Neural cell (in vitro differentiated cells): ENCODE results near the gene BAG1.

Experiments
- POLR2AphosphoS5 ChIP-seq: IDR thresholded peaks from 2 replicates; pipeline ENCODE4 v1.6.1; 2012
- TF ChIP-seq, protein P1 (sequence below): fragments of 450-650 bp; IDR thresholded peaks from 2 replicates; pipeline ENCODE4 v1.5.1; 2014; ENCODE audit warnings: antibody characterized with exemption, mild to moderate bottlenecking, moderate library complexity; ENCODE audit not compliant: poor library complexity, severe bottlenecking

DNA sequence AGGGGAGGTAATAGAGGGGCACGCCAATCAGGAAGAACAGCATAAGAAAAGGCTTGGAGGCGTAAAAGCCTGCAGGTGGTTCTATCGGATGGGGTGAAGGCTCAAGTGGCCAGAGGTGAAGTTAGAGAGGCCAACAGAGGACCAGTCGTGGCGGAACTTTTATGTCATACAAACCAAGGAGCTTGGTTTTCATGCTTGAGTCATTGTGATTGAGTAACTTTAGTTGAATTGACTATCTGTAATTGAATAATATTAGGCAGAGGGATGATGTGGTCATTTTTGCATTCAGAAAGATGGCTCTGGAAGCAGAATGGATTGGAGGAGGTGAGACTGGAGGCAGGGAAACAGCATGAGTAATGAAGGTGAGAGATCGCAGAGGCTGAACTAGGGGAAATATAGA, 31.7 kb downstream of the BAG1 start:
- no peak for TF ChIP-seq POLR2AphosphoS5
- TF ChIP-seq, protein P1, sequence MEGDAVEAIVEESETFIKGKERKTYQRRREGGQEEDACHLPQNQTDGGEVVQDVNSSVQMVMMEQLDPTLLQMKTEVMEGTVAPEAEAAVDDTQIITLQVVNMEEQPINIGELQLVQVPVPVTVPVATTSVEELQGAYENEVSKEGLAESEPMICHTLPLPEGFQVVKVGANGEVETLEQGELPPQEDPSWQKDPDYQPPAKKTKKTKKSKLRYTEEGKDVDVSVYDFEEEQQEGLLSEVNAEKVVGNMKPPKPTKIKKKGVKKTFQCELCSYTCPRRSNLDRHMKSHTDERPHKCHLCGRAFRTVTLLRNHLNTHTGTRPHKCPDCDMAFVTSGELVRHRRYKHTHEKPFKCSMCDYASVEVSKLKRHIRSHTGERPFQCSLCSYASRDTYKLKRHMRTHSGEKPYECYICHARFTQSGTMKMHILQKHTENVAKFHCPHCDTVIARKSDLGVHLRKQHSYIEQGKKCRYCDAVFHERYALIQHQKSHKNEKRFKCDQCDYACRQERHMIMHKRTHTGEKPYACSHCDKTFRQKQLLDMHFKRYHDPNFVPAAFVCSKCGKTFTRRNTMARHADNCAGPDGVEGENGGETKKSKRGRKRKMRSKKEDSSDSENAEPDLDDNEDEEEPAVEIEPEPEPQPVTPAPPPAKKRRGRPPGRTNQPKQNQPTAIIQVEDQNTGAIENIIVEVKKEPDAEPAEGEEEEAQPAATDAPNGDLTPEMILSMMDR: no peak
